ENCODE data around the gene KLB.
A peak's percentile ranks its signal among the peaks of the same experiment; 100 is the strongest.
"Not testable (repeated sequence)": the region's sequence is repeated elsewhere in the genome, so short reads cannot be mapped to it uniquely, and the experiment has no call there.

KLB gene

GRCh38 chr4:39427520-39428114 lies 20.9 kb downstream of the KLB start:
- DNase-seq: no peak

GRCh38 chr4:39429476-39430334 lies 23.0 kb downstream of the KLB start:
- no peak for DNase-seq

GRCh38 chr4:39433878-39434492 lies 27.3 kb downstream of the KLB start:
- DNase-seq: no peak

- no peak for DNase-seq
Observed at GRCh38 chr4:39435659-39436563, 29.2 kb downstream of the KLB start.

GRCh38 chr4:39441593-39441992 lies 34.9 kb downstream of the KLB start:
- no peak for DNase-seq

GRCh38 chr4:39442998-39443397 lies 36.3 kb downstream of the KLB start:
- no peak for DNase-seq

- no peak for DNase-seq
Observed at GRCh38 chr4:39446483-39446841, 39.7 kb downstream of the KLB start.

- no peak for DNase-seq
Observed at GRCh38 chr4:39446842-39447573, 40.3 kb downstream of the KLB start.

GRCh38 chr4:39450618-39451017 lies 43.9 kb downstream of the KLB start:
- no peak for DNase-seq

GRCh38 chr4:39451423-39452023 lies 44.8 kb downstream of the KLB start:
- no peak for DNase-seq

- no peak for DNase-seq
Observed at GRCh38 chr4:39452153-39452859, 45.6 kb downstream of the KLB start.

GRCh38 chr4:39452860-39453587 lies 46.3 kb downstream of the KLB start:
- DNase-seq: no peak

- no peak for DNase-seq
Observed at GRCh38 chr4:39453738-39454137, 47.0 kb downstream of the KLB start.

- DNase-seq: no peak
Observed at GRCh38 chr4:39455486-39455885, 48.8 kb downstream of the KLB start.

- DNase-seq: peak; percentile 17
Observed at GRCh38 chr4:39456946-39457763, 50.4 kb downstream of the KLB start.

- not testable (repeated sequence) for DNase-seq
Observed at GRCh38 chr4:39458161-39458504, 51.4 kb downstream of the KLB start.

GRCh38 chr4:39458505-39459300 lies 52.0 kb downstream of the KLB start, which contains the start of the genes LIAS and RPL9:
Gene LIAS, plus strand, starts transcription at chr4:39459056. Its CDS starts 62 bp downstream, at chr4:39459118.
Gene RPL9, minus strand, starts transcription at chr4:39458922. Its CDS starts 483 bp downstream, at chr4:39458439.
- DNase-seq: peak; percentile 99

- peak; percentile 84 for DNase-seq
Observed at GRCh38 chr4:39464886-39465501, 58.3 kb downstream of the KLB start.

Measured in MV-4-11 (cell line).